Astrocyte of the spinal cord (primary cell): ENCODE measurements around the gene ZDHHC7.
A peak's percentile ranks its signal among the peaks of the same experiment; 100 is the strongest.

Experiments used
- DNase-seq: peaks from one replicate; pipeline ENCODE4 v3.0.0; 2011; ENCODE audit warnings: low read depth, low spot score
- H3K4me3 ChIP-seq: 2 replicates; pipeline ENCODE4 v1.5.1; 2011; ENCODE audit warnings: low read depth, mild to moderate bottlenecking, low read length, moderate library complexity
- CTCF ChIP-seq: IDR thresholded peaks from 2 replicates; pipeline ENCODE4 v1.5.1; 2012; ENCODE audit warnings: low read depth, mild to moderate bottlenecking, low read length, inconsistent platforms
- in situ Hi-C: cut with HindIII; loops from 2 replicates; pipeline ENCODE4 v1.10.0; 2017; ENCODE audit warnings: low sequenced_read_pairs

The ZDHHC7 gene

DNA sequence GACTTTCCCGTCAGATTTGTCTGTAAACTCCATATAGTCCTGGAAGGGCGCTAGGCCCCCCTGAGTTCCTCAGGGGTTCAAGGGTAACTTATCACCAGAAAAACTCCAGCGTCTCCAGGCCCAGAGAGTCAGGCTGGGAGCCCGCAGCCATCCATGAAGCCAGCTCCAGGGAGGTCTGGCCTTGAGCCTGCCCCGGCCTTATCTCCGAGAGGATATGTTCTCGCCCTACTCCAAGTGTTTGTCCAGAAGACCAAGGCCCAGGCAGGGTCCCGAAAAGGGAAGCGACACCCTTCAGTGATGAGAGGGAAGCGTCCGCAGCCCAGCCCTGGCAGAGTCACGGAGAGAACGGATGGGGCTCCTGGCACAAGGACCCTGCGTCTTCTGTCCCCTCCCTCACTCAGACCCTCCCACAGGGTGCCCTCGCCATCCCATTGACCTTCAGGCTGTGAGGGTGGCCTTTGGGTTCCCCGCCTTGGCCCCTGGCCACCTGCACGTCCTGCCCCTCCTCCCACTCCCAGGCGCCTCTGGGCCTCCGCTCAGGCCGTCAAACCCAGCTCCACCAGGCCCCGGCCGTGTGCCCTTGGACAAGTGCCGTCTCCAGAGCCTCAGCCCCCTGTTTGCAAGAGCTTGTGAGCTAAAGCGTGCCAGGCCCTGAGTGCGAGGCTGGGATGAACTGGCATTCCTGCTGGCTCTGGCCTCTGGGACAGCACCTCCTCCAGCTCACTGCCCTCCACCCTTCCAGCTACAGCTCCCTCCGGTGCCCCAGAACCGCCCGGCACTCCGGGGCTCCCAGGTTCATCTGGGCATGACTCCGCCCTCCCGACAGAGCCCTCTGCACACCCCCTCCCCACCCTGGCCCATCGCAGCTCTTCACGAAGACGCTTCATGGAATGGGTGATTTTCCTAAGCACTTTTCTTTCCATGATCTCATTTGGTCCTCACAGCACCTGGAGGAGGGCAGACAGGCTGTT lies 83.4 kb downstream of the ZDHHC7 start:
- in situ Hi-C loops: no loop called here
- no peak for TF ChIP-seq CTCF
- no peak overlapping the region for H3K4me3 ChIP-seq
- no peak for DNase-seq

DNA sequence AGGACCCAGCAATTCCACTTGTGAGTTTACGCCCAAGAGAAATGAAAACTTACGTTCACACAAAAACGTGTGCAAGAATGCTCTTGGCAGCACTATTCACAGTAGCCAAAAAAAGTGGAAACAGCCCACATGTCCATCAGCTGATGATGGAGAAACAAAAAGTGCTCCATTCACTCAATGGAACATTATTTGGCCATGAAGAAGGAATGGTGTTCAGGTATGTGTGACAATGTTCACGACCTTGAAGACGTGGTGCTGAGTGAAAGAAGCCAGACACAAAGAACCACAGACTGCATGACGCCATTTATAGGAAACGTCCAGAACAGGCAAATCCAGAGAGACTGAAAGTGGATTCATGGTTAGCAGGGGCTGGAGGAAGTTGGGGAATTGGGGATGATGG lies 84.9 kb downstream of the ZDHHC7 start:
- in situ Hi-C loops: no loop called here
- TF ChIP-seq CTCF: no peak
- DNase-seq: no peak
- H3K4me3 ChIP-seq: no peak overlapping the region

DNA sequence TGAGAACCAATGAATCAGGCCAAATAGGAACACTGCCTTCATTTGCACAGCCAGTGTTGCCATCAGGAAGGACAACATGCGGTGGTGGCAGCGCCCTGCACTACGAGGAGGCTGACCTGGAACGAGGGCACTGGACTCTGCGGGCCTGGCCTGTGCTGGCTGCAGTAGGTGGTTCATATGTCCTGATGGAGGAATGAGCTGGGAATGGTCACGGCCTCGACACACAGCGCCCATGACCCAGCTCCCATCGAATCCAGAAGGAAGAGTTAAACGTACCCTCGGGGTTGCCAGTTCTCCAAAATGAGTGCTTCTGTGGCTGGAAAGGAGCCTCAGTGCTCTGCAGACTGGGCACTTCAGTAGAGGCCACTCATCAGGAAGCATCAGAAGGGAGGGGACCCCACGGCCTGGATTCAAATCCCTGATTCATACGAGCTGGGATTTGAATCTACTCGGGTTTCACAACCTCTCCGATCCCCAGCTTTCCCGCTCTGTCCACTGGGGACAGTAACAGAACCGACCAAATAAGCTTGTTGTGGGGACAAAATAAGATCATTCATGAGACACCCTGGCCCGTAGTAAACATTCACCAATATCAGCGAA lies 85.5 kb downstream of the ZDHHC7 start:
- in situ Hi-C loops: no loop called here
- no peak overlapping the region for H3K4me3 ChIP-seq
- DNase-seq: no peak
- no peak for TF ChIP-seq CTCF

GRCh38 chr16:84925092-84925772 lies 86.1 kb downstream of the ZDHHC7 start:
- peak; percentile 77 for TF ChIP-seq CTCF
- in situ Hi-C loops: no loop called here
- H3K4me3 ChIP-seq: no peak overlapping the region
- DNase-seq: no peak

- DNase-seq: no peak
- H3K4me3 ChIP-seq: no peak overlapping the region
- TF ChIP-seq CTCF: no peak
- in situ Hi-C loops: no loop called here
Measured at GRCh38 chr16:84924331-84925091, 86.8 kb downstream of the ZDHHC7 start.
